Measurements from ENCODE around the gene ARFIP1.

- TF ChIP-seq FOXM1 (IDR thresholded peaks at IDR 0.05; ENCODE audit: borderline replicate concordance, low read depth), result no peak
- TF ChIP-seq EGR1 (IDR thresholded peaks at IDR 0.05), result no peak
- no peak for TF ChIP-seq TCF12 (IDR thresholded peaks at IDR 0.05; ENCODE audit: low read depth)
- no peak for TF ChIP-seq RAD21 (IDR thresholded peaks at IDR 0.05; ENCODE audit: low read depth)
- no peak for TF ChIP-seq CREB1 (IDR thresholded peaks at IDR 0.05; ENCODE audit: low read depth)
- TF ChIP-seq YY1 (IDR thresholded peaks at IDR 0.05; ENCODE audit: low read depth), result no peak
- no peak for TF ChIP-seq TAF1 (IDR thresholded peaks at IDR 0.05; ENCODE audit: low read depth)
- no peak for TF ChIP-seq CEBPB (IDR thresholded peaks at IDR 0.05)
- TF ChIP-seq, protein P1, sequence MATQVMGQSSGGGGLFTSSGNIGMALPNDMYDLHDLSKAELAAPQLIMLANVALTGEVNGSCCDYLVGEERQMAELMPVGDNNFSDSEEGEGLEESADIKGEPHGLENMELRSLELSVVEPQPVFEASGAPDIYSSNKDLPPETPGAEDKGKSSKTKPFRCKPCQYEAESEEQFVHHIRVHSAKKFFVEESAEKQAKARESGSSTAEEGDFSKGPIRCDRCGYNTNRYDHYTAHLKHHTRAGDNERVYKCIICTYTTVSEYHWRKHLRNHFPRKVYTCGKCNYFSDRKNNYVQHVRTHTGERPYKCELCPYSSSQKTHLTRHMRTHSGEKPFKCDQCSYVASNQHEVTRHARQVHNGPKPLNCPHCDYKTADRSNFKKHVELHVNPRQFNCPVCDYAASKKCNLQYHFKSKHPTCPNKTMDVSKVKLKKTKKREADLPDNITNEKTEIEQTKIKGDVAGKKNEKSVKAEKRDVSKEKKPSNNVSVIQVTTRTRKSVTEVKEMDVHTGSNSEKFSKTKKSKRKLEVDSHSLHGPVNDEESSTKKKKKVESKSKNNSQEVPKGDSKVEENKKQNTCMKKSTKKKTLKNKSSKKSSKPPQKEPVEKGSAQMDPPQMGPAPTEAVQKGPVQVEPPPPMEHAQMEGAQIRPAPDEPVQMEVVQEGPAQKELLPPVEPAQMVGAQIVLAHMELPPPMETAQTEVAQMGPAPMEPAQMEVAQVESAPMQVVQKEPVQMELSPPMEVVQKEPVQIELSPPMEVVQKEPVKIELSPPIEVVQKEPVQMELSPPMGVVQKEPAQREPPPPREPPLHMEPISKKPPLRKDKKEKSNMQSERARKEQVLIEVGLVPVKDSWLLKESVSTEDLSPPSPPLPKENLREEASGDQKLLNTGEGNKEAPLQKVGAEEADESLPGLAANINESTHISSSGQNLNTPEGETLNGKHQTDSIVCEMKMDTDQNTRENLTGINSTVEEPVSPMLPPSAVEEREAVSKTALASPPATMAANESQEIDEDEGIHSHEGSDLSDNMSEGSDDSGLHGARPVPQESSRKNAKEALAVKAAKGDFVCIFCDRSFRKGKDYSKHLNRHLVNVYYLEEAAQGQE (IDR thresholded peaks at IDR 0.05; ENCODE audit: low read depth), result no peak
- no peak for TF ChIP-seq EP300 (IDR thresholded peaks at IDR 0.05; ENCODE audit: borderline replicate concordance)
Observed at GRCh38 chr4:152887981-152888380, 108.2 kb downstream of the ARFIP1 start.

All from Ishikawa (cell line).